HuH-7 (cell line): ENCODE results near the gene BSND.

Experiments
- DNase-seq: peaks from one replicate; pipeline ENCODE4 v3.0.0; 2011; ENCODE audit warnings: low spot score

Gene BSND

DNA sequence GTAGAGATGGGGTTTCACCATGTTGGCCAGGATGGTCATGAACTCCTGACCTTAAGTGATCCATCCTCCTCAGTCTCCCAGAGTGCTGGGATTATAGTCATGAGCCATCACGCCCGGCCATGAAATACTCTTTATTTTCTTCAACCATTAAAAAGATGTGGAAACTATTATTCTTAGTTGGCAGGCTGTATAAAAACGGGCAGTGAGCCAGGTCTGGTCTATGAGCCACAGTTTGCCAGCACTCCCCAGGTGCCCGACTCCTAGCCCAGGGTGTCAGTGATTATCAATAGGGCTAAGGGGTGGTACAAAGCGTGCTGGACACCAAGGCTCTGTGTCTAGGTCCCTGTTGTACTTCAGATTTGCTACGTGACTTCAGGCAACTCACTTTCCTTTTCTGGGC is 22.0 kb upstream of the BSND start:
- no peak for DNase-seq

DNA sequence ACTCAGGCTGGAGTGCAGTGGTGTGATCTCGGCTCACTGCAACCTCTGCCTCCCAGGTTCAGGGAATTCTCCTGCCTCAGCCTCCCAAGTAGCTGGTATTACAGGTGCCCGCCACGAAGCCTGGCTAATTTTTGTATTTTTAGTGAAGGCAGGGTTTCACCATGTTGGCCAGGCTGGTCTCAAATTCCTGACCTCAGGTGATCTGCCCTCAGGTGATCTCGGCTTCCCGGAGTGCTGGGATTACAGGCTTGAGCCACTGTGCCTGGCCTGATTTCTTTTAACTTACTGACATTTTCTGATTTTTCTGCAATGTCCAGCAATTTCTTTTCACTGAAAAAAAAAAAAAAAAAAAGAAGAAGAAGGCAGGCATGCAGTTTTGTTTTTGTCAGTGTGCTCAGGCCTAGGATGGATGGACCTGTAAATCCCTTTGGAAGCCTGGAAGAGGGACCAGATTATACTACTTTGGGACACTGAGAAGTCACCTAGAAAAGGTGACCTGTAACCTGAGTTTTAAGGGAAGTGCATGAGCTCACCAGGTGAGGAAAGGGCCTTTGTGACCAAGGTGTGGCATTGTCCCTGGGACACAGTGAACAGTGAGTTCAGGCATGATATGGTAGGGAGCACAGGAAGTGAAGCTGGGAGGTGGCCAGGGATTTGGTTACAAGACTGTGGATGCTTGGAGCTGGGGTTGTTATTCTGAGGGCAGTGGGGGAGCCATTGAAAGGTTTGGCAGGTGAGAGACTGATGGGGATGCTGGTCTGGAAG is 21.0 kb upstream of the BSND start:
- DNase-seq: no peak

DNA sequence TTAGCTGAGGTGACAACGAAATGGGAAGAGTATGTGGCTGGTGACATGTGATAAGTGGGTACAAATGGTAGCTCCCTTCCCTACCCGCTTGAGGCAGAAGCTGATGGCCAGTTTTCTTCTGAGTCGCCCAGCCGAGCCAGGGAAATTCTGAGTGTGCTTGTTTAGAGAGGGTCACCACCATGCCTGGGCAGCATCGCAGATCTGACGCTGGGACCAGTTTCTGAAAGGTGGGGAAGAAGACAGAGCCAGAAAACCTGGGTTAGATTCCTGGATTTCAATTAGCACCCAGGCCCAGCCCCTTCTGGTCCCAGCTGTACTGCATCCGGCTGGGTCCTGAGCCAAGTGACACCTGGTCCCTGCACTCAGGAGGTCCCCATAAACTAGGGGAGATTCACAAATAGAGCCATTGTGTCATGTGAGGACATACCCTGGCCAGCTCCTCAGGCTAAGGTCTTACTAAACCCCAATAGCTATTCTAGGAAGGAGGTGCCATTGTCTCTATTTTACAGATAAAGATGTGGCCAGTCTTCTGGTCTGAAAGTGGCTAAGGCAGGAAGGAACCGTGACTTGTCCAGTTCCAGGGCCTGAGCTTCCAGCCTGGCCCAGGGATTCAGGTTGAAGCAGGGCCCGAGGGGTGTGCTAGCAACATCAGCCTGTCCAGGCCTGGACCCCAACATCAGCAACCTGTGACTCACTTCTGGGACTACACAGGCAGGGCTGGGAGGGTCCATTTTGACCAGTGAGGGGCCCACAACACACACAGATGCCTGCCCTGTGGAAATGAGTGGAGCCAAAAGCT is 20.0 kb upstream of the BSND start:
- DNase-seq: no peak

DNA sequence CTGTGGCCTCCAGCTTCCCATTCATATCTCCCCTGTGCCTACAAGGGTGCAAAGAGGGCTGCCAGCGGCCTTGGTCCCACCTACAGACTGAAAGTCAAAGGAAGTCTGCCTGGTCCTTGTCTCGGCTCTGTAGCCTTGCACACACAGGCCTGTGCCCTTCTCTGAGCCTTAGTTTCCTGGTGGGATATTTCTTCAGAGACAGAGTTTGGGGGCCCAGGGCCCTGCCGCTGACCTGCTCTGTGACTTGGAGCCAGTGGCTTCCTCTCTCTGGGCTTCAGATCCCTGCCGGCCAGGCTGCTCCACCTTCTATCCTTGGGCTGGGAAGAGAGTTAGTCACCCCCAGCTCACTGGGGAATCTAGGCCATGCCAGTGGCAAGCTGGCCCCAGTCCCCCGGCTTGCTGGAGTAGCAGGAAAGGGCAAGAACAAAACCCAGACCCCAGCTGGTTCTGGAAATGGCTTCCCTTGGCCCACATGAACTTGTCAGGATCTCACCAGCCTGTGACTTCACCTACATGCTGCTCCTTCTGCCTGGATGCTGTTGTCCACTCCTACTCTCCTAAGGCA is 19.3 kb upstream of the BSND start:
- DNase-seq: no peak

DNA sequence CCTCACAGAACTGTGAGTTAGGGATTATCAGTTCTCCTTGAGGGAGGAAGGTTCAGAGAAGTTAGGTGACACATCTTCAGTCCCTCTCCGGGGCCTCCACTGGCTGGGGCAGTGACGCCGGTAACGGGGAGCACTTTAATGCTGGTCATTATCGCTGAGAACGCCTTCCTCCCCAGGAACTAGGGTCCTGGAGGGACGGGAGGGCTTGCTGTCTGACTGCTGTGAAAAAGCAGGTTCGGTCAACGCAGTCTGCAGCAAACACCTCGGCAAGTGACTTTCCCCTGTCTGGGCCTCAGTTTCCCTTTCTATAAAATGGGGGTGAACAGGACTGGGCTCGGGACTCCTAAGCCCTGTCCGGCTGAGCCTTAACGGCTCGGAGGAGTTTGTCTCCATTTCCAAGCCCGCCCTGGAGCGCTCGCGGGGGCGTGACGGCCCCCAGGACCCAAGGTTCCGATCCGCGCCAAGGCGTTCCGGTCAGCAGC is 18.6 kb upstream of the BSND start:
- no peak for DNase-seq

DNA sequence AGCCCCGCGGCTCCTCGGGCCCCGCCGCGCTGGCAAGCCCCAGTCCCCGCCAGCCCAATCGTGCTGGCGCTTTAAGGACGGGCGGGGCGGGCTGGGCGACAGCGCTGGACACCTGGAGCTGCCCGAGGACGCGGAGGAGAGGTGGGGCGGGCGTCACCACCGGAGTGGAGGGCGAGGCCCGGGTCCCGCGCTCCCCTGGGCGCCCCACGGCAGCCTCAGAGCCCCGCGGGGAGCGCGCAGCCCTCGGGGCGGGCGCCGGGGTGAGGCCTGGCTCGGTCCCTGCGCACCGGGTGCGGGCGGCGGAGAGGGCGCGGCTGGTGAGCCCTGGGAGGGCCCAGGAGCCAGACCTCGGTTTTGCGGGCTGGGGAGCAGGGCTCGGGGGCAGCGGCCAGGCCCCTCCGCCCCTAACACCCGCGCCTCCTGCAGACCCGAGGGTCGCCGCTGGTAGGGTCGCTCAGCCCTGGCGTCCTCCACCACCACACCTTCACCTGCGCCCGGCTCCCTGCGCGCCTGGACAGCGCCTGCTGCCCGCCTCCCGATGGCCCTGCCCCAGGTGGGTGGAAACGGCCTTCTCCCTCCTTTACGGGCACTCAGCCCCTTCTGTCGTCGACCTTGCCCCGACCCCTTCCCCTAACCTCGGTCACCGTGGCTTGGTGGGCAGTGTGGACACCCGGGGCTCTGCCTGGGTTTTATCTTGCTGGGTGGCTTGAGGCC is 18.0 kb upstream of the BSND start, which contains the start of gene TMEM61:
TSS of gene TMEM61 (plus strand) at position 101 of the 714 bp plus-strand sequence. CDS start at position 539, 438 bp downstream.
- DNase-seq: no peak

DNA sequence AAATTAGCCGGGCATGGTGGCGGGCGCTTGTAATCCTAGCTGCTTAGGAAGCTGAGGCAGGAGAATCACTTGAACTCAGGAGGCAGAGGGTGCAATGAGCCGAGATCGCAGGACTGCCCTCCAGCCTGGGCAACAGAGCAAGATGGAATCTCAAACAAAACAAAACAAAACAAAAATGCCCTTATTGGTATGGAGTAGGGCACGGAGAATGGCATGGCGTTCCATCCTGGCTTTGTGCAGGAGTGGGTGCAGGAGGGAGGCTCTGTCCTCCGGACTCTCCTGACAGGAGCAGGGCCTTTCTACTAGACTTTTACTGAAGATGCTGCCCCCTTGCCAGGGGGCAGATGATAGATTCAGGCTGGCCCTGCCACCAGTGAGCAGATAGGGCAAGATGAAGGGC is 17.3 kb upstream of the BSND start:
- no peak for DNase-seq

DNA sequence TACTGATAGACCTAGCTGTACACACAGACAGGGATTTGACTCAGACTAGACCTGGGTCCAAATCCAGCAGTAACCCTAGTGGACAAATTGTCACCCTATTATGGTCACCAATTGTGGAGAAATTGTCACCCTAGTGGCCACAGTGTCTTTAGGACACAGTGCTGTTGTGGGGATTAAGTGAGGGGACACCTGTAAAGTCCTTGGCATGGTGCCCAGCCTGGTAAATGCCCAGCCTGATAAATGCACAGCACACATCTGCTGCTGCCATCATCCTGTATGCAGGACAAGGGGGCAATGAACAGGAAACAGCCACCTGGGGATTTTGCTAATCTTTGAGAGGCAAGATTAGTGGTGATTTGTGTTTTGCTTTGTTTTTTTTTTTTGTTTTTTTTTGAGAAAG is 16.0 kb upstream of the BSND start:
- DNase-seq: no peak

DNA sequence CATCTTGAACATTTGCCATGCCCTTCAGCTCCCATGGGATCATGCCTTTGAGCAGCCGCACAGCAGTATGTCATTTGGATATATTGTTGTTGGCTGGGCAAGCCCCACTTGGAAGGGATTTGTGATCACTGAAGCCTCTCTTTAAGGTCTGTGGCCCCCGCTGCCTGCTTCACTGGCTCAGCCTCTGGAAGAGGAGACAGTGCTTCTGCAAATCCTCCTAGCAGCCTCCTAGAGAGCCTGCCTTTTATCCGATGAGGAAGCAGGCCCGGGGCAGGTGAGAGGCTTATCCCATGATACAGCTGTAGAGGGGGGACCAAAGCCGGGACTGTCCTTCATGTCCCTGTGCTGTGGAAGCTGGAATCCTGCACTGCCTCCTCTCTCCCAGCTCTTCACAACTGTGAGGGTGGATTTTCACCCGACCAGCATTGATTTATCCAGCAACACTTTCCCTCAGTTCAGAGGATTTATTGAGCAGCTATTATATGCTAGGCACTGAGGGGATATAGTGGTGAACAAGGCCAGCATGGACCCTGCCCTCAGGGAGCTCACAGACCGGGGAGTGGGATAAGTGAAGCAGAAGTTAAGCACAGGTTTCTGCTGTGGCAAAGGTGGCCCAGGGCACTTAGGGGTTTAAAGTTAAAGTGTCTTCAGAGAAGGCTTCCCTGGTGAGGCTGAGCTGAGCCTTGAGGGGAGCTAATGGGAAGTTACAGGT is 14.4 kb upstream of the BSND start:
- no peak for DNase-seq

DNA sequence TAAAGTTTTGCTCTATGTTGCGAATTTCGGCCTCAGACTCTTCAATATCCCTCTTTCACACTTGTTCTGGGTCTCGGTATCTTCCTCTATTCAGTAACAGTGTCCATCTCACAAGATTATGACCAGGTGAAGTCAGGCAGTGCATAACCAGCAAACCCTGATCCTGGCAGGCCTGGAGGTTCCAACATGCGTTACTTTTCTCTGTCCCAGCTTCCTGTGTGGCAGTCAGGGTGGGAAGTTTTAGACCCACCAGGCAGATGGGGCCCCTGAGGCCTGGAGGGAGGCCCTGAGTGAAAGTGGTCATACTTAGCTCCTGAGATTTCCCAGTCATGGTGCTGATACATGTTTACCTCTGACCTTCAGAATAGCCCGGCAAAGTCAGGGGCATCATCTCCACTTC is 13.2 kb upstream of the BSND start:
- no peak for DNase-seq

DNA sequence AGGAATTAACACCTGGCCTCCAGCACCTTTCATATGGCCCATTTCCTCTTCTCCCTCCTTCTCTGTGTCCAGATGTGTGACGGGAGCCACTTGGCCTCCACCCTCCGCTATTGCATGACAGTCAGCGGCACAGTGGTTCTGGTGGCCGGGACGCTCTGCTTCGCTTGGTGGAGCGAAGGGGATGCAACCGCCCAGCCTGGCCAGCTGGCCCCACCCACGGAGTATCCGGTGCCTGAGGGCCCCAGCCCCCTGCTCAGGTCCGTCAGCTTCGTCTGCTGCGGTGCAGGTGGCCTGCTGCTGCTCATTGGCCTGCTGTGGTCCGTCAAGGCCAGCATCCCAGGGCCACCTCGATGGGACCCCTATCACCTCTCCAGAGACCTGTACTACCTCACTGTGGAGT is 12.7 kb upstream of the BSND start:
- DNase-seq: no peak

DNA sequence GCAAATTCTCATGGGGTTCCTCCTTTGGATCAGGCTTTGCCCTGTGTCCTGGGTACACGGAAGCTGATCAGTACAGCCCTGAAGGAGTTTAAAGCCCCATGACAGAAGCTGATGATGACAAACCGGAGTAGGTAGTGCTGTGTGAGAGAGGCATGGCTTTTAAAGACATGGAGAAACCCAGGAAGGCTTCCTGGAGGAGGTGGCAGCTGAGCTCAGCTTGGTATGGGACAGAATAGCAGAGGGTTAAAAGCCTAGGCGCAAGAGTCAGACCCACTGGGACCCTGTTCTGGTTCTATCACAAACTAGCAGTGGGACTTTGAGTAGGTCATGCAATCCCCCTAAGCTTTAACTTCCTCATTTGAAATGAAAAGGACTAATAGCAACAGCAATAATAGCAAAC is 12.2 kb upstream of the BSND start:
- DNase-seq: no peak

DNA sequence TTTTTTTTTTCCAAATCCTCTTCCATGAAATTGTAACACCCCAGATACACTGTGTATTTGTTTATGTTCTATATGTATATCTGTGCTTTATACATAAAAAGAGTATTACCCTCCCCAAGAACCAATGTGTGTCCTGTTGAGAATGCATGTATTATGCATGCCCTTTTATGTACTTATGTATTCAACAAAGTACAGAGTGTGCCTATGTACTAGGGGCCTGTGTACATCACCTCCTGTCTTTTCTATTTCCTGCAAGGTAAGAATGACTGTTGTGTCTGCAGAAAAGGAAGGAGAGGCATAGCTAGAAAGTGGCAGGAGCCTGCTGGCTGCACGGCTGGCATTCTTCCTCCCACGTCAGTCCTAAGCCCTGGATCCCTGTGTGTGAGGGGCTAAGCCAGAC is 11.3 kb upstream of the BSND start:
- no peak for DNase-seq

DNA sequence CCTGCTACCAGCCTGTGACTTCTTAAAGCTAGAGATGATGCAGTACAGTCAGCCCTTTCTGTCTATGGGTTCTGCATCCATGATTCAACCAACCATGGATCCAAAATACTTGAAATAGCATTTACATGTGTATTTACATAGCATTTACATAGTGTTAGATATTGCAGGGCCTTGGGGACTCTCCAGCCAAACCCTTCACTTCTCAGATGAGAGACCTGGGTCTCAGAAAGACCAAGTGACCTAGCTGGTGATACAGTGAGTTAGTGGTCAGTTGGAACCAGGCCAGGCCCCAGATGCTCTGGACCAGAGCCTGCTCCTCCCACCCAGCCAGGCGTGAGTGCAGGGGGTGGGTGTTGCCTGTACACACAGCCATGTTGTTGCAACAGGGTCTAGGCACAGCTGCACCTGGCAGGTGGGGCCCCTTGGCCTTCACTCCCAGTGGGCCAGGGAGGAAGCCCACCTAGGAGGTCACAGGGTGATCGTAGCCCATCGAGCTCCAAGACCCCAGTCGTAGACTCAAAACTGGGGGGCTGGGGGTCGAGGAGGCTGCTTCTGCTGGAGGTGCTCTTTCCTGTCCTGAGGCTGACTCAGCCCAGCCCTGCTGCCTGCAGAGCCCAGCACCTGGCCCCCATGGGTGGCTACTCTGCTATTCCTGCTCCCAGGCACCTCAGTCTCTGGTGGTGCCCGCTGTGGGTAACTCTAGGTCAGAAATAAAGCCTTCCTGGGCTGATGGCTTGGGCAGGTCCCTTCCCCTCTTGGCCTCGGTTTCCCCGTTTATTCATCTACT is 10.6 kb upstream of the BSND start:
- no peak for DNase-seq

DNA sequence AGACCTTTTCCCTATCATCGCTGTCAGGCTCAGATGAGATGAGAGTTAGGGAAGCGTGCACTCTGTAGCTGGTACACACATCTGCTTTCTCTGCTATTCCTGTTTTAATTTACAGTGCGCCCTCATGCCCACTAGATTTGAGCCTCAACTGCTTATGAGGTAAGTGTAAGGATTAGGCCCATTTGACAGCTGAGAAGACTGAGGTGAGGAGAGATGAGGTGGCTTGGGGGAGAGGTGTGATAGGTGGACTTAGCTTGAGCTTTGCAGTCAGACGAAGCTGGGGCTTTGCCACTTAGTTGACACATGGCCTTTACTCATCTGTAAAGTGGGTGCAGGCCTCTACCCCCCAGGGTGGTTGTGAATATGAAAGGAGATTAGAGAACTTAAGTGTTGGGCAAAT is 9.8 kb upstream of the BSND start:
- no peak for DNase-seq

DNA sequence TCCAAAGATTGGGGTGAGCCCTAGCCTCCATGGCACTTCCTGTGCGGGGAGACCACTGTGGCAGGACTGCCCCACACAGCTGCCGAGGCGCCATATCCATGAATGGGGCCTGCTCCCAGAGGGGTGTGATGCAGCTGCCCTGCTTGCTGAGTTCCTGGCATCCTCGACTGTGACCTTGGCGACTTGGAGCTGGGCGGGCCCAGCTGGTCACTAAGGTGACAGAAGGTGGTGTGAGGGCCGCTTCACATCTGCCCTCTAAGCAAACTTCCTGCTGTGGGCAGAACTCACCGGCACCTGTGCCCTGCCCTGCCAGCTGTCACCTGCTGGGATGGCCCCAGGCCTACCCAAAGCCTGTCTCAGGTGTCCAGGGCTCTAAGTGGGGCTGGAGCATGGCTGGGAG is 9.3 kb upstream of the BSND start:
- no peak for DNase-seq

DNA sequence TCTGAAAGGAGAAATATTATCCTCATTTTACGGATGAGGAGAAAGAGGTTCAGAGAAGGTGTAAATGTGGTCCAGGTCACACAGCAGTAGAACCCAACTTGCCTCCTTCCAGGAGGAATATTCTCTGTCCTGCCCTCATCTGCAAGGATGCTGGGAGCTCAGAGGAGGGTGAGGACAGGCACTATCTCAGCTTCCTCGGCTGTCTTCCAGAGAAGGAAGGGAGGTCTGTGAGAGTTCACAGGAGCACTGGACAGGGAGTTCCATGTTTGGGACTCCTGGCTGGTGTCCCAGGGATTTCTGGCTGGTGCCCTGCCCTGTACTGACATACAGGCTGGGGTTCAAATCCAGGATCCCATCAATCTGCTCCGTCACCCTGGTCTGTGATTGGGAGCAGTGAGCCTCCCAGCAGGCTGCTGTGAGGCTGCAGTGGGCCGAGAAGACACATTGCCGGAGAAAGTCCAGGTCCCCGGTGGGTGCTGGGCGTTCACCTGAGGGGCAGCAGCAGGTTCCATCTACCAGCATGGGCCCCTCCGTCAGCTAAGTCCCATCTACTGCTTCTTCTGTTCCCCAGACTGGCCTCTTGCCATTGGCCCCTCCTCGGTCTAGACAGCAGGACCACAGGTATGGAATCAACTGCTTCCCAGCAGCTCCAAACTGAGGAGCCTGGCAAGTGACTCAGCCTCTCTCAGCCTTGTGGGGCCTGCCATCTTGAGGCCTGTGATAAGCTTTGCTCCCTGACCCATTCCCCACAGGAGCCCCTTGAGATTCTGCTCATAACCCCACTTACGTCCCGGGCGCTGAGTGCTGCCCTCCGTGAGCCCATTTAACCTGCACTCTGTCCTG is 8.5 kb upstream of the BSND start:
- no peak for DNase-seq

DNA sequence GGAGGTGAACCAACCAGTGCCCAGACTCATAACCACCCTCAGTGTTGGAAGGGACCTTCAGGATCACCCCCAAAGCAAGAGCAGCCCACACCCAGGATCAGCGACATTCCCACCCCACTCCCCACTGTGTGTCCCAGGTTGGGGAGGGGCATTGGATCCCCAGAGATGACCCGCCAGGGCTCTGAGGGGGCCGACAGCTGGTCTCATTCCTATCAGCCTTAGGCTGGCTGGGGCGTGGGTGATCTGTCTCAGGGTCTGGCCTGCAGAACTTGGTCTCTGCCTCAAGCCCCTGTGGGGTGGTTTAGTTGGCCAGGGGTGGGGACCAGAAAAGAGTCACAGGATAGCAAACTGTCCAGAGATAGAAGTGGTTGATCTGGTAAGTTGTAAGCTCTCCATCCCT is 7.8 kb upstream of the BSND start:
- no peak for DNase-seq

DNA sequence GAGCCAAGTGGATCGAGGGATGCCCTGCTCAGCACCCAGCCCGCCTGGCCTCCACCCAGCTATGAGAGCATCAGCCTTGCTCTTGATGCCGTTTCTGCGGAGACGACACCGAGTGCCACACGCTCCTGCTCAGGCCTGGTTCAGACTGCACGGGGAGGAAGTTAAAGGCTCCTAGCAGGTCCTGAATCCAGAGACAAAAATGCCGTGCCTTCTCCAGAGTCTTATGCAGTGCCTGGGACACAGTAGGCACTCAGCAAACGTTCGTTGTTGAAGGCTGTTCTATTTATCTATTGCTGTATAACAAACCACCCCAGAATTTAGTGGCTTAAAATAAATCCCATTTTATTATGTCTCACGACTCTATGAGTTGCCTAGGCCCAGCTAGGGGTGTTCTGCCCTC is 6.8 kb upstream of the BSND start:
- DNase-seq: no peak

DNA sequence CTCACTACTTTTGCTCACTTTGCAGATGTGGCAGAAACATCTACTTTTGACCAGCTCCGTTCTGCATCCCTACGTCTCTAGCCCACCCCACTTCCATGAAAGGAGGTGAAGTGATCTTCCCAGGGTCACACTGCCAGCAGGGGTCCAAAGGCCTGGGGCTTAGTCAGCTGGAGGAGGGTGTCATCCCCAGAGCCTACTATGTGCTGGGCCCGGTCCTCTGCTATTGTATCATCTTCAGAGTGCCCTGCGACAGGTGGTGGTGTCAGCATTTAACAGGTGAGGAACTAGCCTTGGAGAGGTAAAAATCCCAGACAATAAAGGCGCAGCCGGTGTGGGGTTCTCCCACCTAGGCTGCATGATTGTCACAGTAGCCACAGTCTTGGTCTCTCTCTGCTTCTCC is 5.6 kb upstream of the BSND start:
- no peak for DNase-seq
